Gastrocnemius medialis (tissue), 4 donors: Measurements from ENCODE around the gene ZCCHC3.

Source experiments
- POLR2A ChIP-seq, 2 donors: fragments of 450-650 bp; IDR thresholded peaks; one replicate each; pipeline ENCODE4 v1.6.1; 2017; ENCODE audit warnings: antibody characterized with exemption in 2 of 2, mild to moderate bottlenecking in 2 of 2, moderate library complexity in 2 of 2
- TF ChIP-seq, protein P1 (sequence below), 5 experiments: fragments of 450-650 bp in 3 of 5; fragments of 200-600 bp in 2 of 5; sonication (generic) in 2 of 5; IDR thresholded peaks in 4 of 5; conservative IDR thresholded peaks in 1 of 5; 1 replicate in 4 of 5; 2 replicates in 1 of 5; pipeline ENCODE4 v1.5.1; 2016 to 2019; ENCODE audit warnings: antibody characterized with exemption in 5 of 5, mild to moderate bottlenecking in 3 of 5, moderate library complexity in 3 of 5

DNA sequence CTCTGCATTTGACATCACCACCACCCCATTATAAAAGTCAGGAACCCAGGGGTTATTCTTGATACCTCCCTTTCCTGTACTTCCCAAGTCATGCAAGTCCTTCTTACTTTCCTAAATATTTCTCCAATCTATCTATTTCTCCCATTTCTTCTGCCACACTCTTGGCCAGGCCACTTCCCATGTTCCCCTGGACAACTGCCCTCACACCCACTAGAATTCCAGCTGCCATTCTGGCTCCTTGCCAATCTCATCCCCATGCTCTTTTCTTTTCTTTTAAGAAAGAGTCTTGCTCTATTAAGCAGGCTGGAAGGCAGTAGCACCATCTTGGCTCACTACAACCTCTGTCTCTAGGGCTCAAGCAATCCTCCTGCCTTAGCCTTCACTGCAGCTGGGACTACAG, 24.7 kb upstream of the ZCCHC3 start:
- TF ChIP-seq, protein P1, sequence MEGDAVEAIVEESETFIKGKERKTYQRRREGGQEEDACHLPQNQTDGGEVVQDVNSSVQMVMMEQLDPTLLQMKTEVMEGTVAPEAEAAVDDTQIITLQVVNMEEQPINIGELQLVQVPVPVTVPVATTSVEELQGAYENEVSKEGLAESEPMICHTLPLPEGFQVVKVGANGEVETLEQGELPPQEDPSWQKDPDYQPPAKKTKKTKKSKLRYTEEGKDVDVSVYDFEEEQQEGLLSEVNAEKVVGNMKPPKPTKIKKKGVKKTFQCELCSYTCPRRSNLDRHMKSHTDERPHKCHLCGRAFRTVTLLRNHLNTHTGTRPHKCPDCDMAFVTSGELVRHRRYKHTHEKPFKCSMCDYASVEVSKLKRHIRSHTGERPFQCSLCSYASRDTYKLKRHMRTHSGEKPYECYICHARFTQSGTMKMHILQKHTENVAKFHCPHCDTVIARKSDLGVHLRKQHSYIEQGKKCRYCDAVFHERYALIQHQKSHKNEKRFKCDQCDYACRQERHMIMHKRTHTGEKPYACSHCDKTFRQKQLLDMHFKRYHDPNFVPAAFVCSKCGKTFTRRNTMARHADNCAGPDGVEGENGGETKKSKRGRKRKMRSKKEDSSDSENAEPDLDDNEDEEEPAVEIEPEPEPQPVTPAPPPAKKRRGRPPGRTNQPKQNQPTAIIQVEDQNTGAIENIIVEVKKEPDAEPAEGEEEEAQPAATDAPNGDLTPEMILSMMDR (IDR thresholded peaks at IDR 0.05 in 4 of 5, conservative IDR thresholded peaks at IDR 0.05 in 1 of 5): no peak
- TF ChIP-seq POLR2A (IDR thresholded peaks at IDR 0.05): no peak
